Activated B cell treated with CpG ODN at 0.5 μM for 24 hours (primary cell): Measurements from ENCODE around the gene GCNT1. TPM values are rescaled to one million over a fixed set of nuclear protein-coding genes. Genes with fewer than 3 reads are reported as not detected.
"Not testable (repeated sequence)": the region's sequence is repeated elsewhere in the genome, so short reads cannot be mapped to it uniquely, and the experiment has no call there.

Experiments
- ATAC-seq: fragments of 200-7000 bp; cut with Tn5 transposase; one replicate; pipeline ENCODE4 v1.10.0; 2021; ENCODE audit warnings: low read depth, mild to moderate bottlenecking, moderate library complexity
- CTCF ChIA-PET: fragments of 350-600 bp; sonication (Branson Sonifier 250); formaldehyde crosslinking; loops from one replicate; lab custom pipeline; 2021; ENCODE audit warnings: antibody characterized with exemption; lab: Charles Lee
- POLR2A ChIA-PET: fragments of 350-600 bp; sonication (Branson Sonifier 250); formaldehyde crosslinking; loops from one replicate; lab custom pipeline; 2021; ENCODE audit warnings: antibody characterized with exemption; lab: Charles Lee
- DNase-seq: peaks from one replicate; pipeline ENCODE4 v3.0.0; 2022
- H3K27ac Mint-ChIP-seq: one replicate; pipeline ENCODE4 v1.8.0; 2020; ENCODE audit warnings: mixed read lengths
- H3K27me3 Mint-ChIP-seq: one replicate; pipeline ENCODE4 v1.8.0; 2021; ENCODE audit warnings: mixed read lengths
- H3K36me3 Mint-ChIP-seq: one replicate; pipeline ENCODE4 v1.8.0; 2021; ENCODE audit warnings: low read depth, mixed read lengths
- H3K4me1 Mint-ChIP-seq: one replicate; pipeline ENCODE4 v1.8.0; 2021; ENCODE audit warnings: mixed read lengths
- H3K4me3 Mint-ChIP-seq: one replicate; pipeline ENCODE4 v1.8.0; 2020; ENCODE audit warnings: mild to moderate bottlenecking, mixed read lengths
- H3K9me3 Mint-ChIP-seq: one replicate; pipeline ENCODE4 v1.8.0; 2020; ENCODE audit warnings: mixed read lengths
- intact Hi-C: fragments of 100-400 bp; cut with micrococcal nuclease; formaldehyde crosslinking; loops from one replicate; pipeline ENCODE4 v1.15.1; 2024
- total RNA-seq: library from RNA; stranded (reverse); gene quantifications from 2 replicates; pipeline ENCODE4 v1.2.3, GENCODE V29; 2022
- TF ChIP-seq, protein P1 (sequence below): fragments of 200-600 bp; IDR thresholded peaks from one replicate; pipeline ENCODE4 v1.8.0; 2022; ENCODE audit warnings: antibody characterized with exemption, mild to moderate bottlenecking

GCNT1 gene
- total RNA-seq, 1 donor from 2014 or later, result 10.6 TPM

- Mint-ChIP-seq H3K4me1 (peaks cover 9% of the 10 kb centered on the region), H3K9me3 (no peaks in the 10 kb centered on the region), H3K27me3 (no peaks in the 10 kb centered on the region), H3K36me3 (peaks cover 2% of the 10 kb centered on the region), H3K27ac (peak overlapping the region; percentile 42), H3K4me3 (no peak overlapping the region)
- TF ChIP-seq, protein P1, sequence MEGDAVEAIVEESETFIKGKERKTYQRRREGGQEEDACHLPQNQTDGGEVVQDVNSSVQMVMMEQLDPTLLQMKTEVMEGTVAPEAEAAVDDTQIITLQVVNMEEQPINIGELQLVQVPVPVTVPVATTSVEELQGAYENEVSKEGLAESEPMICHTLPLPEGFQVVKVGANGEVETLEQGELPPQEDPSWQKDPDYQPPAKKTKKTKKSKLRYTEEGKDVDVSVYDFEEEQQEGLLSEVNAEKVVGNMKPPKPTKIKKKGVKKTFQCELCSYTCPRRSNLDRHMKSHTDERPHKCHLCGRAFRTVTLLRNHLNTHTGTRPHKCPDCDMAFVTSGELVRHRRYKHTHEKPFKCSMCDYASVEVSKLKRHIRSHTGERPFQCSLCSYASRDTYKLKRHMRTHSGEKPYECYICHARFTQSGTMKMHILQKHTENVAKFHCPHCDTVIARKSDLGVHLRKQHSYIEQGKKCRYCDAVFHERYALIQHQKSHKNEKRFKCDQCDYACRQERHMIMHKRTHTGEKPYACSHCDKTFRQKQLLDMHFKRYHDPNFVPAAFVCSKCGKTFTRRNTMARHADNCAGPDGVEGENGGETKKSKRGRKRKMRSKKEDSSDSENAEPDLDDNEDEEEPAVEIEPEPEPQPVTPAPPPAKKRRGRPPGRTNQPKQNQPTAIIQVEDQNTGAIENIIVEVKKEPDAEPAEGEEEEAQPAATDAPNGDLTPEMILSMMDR, result no peak
- ChIA-PET CTCF (interaction anchor here (1.2 kb wide), 1 partner anchor 128 kb away, joined by 4 read pairs; no protein-coding TSS in a partner anchor), POLR2A (interaction anchor here (0.6 kb wide), 1 partner anchor 58 kb away, joined by 3 read pairs; no protein-coding TSS in a partner anchor)
- intact Hi-C loops, result loop anchor here (5.0 kb wide), 1 partner anchor 47 kb away; no protein-coding TSS in a partner anchor
- ATAC-seq (no peak), DNase-seq (no peak)
Measured at GRCh38 chr9:76530458-76531110, 71.6 kb downstream of the GCNT1 start.

- DNase-seq (no peak), ATAC-seq (no peak)
- no peak overlapping the region for H3K27ac Mint-ChIP-seq
- POLR2A ChIA-PET, result no interaction called here
- peaks cover 2% of the 10 kb centered on the region for H3K36me3 Mint-ChIP-seq
- CTCF ChIA-PET, result interaction anchor here (1.2 kb wide), 1 partner anchor 127 kb away, joined by 4 read pairs; no protein-coding TSS in a partner anchor
- intact Hi-C loops, result loop anchor here (5.0 kb wide), 1 partner anchor 46 kb away; no protein-coding TSS in a partner anchor
- peaks cover 9% of the 10 kb centered on the region for H3K4me1 Mint-ChIP-seq
- no peak overlapping the region for H3K4me3 Mint-ChIP-seq
- H3K9me3 Mint-ChIP-seq, result no peaks in the 10 kb centered on the region
- no peaks in the 10 kb centered on the region for H3K27me3 Mint-ChIP-seq
- TF ChIP-seq, protein P1, result no peak
Measured at GRCh38 chr9:76531231-76531780, 72.3 kb downstream of the GCNT1 start.

- POLR2A ChIA-PET, result interaction anchor here (1.1 kb wide), 1 partner anchor 30 kb away, joined by 3 read pairs; no protein-coding TSS in a partner anchor
- H3K36me3 Mint-ChIP-seq, H3K27me3 Mint-ChIP-seq, ATAC-seq, H3K27ac Mint-ChIP-seq, CTCF ChIA-PET, DNase-seq, H3K9me3 Mint-ChIP-seq, H3K4me3 Mint-ChIP-seq, H3K4me1 Mint-ChIP-seq: not testable (repeated sequence)
- intact Hi-C loops, result loop anchor here (5.0 kb wide), 1 partner anchor 44 kb away; no protein-coding TSS in a partner anchor
Measured at GRCh38 chr9:76532877-76533276, 73.9 kb downstream of the GCNT1 start.

GRCh38 chr9:76534026-76534425 is 75.0 kb downstream of the GCNT1 start:
- Mint-ChIP-seq H3K27ac (no peak overlapping the region), H3K4me1 (peaks cover 9% of the 10 kb centered on the region), H3K4me3 (no peak overlapping the region), H3K27me3 (no peaks in the 10 kb centered on the region), H3K36me3 (no peaks in the 10 kb centered on the region), H3K9me3 (no peaks in the 10 kb centered on the region)
- TF ChIP-seq, protein P1, result no peak
- CTCF ChIA-PET, result no interaction called here
- DNase-seq (no peak), ATAC-seq (no peak)
- POLR2A ChIA-PET, result interaction anchor here (0.6 to 1.1 kb wide), 2 partner anchors 28 to 77 kb away, joined by 3 read pairs; no protein-coding TSS in a partner anchor
- intact Hi-C loops, result loop anchor here (5.0 kb wide), 1 partner anchor 43 kb away; no protein-coding TSS in a partner anchor

DNA sequence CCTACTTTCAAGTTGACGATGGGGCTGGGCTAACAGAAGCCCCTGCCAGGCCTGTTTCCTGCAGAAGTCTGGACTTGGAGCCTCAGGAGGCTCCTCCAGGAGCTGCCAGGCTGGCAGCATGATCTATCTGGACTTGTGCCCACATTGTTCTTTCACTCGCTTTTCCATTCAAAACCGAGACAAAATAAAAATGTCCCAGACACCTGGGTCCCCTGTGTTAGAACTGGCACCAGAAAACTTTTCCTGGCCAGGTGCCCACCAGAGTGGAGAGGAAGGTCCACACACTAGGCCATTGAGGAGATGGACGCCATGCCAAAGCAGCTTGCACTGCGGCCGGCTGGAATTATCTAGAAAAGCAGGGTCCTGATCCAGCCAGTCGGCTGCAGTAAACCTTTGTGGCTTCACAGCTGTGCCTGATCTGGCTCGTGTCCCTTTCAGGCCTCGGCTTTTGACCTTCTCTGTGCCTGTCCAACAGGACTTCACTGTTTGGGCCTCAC is 78.2 kb downstream of the GCNT1 start:
- intact Hi-C loops, result no loop called here
- Mint-ChIP-seq H3K27me3 (no peaks in the 10 kb centered on the region), H3K9me3 (no peaks in the 10 kb centered on the region), H3K36me3 (no peaks in the 10 kb centered on the region), H3K4me1 (peaks cover 4% of the 10 kb centered on the region), H3K4me3 (no peak overlapping the region), H3K27ac (no peak overlapping the region)
- ChIA-PET CTCF (no interaction called here), POLR2A (interaction anchor here (0.7 kb wide), 1 partner anchor 10 kb away, joined by 3 read pairs; no protein-coding TSS in a partner anchor)
- TF ChIP-seq, protein P1, result no peak
- ATAC-seq, result no peak
- DNase-seq, result no peak
